GM12873 (cell line): ENCODE results near the gene HNRNPA2B1.

ENCODE experiments used
- CTCF ChIP-seq: IDR thresholded peaks from 2 replicates; pipeline ENCODE4 v1.5.1; 2012; ENCODE audit warnings: low read depth, mild to moderate bottlenecking, moderate library complexity, low read length, control low read depth; ENCODE audit not compliant: insufficient read depth; ENCODE audit errors: missing control alignments

Gene HNRNPA2B1

GRCh38 chr7:26170663-26171062 is 29.9 kb downstream of the HNRNPA2B1 start:
- TF ChIP-seq CTCF: no peak

DNA sequence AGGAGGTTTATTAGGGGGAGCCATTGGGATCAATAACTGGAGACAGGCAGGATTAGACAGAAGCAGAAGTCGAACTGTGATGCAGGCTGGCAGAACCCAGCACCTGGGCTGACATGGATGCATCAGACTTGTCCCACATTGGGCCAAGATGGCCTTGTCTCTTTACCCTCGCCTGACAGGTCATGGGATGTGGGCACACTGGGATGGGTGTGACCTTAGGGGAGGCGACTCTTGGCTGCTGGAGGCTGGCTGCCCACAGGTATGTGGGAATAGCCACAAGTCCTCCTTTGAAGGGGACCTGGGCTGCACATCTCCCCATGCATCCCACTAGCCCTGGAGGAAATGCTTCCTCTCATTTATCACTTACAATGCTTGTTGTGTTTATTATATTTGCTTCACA is 31.3 kb downstream of the HNRNPA2B1 start:
- no peak for TF ChIP-seq CTCF

GRCh38 chr7:26168458-26169023 is 32.0 kb downstream of the HNRNPA2B1 start:
- no peak for TF ChIP-seq CTCF

GRCh38 chr7:26167303-26167934 is 33.1 kb downstream of the HNRNPA2B1 start:
- no peak for TF ChIP-seq CTCF

DNA sequence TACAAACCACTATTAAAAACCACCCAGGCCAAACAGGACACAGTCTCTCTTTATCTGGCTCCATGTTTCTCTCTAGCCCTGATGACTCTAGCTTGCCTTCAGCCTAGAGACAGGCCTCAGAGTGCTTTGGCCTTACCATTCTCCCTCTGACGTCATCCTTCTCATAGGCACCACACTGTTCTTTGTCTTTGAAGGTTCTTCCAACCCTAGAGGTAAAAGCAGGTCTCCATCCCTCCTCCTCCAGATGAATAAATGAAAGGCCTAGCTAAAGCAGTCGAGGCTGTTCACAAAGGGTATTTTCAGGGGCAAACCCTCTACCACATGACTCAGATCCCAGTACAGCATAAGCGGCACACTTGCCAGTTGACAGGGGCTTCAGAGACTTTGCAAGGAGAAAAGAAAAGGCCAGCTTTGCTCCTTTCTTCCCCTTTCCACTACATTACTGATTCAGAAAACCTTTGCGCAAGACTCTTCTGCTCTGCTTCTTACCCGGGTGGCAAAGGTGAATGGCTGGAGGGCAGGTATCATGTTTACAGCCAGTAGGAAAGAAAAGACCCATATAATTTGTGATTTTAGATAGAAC is 33.8 kb downstream of the HNRNPA2B1 start:
- no peak for TF ChIP-seq CTCF

DNA sequence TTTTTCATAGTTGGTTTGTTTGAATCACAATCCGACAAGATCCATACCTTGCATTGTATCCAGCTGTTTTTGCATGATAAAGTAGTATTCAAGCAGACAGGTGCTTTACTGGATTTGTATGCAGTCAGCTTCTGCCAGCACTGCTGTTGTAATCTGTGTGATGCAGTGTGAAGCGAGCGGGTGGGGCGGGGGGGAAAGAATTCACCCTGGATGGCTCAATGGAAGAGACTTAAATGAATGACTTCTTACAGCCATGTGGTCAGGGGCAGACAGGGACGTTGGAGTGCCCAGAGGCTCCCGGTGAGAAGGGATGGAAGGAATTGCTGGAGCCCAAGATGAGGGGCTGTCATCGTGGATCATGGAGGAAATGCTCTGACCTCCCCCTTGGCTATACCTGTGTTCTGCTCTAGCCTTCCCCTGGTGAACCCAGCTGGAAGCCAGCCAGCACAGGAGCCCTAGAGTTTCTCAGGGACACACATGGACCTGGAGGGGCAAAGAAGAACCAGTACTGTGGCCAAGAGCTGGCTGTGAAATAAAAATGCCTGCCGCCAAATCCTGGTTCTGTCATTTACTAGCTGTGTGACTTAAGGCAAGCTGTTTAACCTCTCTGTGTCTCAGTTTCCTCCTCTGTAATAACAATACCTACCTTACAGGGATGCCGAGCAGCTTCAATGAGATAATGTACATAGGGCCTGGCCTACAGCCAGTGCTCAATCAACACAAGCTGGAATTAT is 34.4 kb downstream of the HNRNPA2B1 start:
- no peak for TF ChIP-seq CTCF

DNA sequence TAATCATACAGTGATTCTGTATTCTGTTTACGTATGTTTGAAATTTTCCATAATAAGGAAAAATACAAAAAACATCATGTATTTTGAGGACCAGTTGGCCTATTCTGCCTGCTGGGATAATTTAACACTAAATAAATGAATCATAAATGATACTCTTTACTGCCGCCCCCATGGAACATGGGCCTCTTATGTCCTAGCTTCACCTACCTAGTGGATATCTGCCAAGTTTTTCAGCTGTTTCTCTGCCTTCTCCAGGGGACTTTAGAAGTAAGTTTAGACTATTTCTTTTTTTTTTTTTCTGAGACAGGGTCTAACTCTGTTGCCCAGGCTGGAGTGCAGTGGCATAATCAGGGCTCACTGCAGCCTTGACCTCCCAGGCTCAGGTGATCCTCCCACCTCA is 38.1 kb downstream of the HNRNPA2B1 start:
- TF ChIP-seq CTCF: no peak
